22Rv1 (cell line): ENCODE data around the gene GARNL3.

Experiments used
- H3K27ac ChIP-seq: fragments of 450-650 bp; 2 replicates; pipeline ENCODE4 v1.5.1; 2017
- ZFX ChIP-seq: fragments of 450-650 bp; IDR thresholded peaks from 2 replicates; pipeline ENCODE4 v1.6.1; 2017; ENCODE audit warnings: antibody characterized with exemption, borderline replicate concordance
- TF ChIP-seq, protein P1 (sequence below): fragments of 450-650 bp; IDR thresholded peaks from 2 replicates; pipeline ENCODE4 v1.5.1; 2017; ENCODE audit warnings: mild to moderate bottlenecking

Gene GARNL3

DNA sequence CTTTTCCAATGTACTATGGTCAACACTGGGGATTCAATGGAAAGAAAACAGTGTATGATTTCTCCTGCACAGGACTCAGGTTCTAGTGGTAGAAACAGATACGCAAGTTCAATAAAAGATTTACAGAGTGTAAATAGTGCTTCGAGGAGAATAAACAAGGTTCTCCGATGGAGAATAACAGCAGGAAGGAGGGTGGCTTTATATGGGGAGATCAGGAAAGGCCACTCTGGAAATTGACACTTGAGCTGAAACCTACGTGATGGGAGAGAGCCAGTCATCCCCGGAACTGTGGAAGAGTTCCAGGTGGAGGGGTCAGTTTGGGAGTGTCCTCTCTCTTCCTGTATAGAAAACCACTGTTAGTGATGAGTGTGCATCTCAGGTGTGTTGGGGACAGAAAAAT is 65.9 kb downstream of the GARNL3 start:
- no peak overlapping the region for H3K27ac ChIP-seq
- no peak for TF ChIP-seq ZFX
- TF ChIP-seq, protein P1, sequence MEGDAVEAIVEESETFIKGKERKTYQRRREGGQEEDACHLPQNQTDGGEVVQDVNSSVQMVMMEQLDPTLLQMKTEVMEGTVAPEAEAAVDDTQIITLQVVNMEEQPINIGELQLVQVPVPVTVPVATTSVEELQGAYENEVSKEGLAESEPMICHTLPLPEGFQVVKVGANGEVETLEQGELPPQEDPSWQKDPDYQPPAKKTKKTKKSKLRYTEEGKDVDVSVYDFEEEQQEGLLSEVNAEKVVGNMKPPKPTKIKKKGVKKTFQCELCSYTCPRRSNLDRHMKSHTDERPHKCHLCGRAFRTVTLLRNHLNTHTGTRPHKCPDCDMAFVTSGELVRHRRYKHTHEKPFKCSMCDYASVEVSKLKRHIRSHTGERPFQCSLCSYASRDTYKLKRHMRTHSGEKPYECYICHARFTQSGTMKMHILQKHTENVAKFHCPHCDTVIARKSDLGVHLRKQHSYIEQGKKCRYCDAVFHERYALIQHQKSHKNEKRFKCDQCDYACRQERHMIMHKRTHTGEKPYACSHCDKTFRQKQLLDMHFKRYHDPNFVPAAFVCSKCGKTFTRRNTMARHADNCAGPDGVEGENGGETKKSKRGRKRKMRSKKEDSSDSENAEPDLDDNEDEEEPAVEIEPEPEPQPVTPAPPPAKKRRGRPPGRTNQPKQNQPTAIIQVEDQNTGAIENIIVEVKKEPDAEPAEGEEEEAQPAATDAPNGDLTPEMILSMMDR: no peak

DNA sequence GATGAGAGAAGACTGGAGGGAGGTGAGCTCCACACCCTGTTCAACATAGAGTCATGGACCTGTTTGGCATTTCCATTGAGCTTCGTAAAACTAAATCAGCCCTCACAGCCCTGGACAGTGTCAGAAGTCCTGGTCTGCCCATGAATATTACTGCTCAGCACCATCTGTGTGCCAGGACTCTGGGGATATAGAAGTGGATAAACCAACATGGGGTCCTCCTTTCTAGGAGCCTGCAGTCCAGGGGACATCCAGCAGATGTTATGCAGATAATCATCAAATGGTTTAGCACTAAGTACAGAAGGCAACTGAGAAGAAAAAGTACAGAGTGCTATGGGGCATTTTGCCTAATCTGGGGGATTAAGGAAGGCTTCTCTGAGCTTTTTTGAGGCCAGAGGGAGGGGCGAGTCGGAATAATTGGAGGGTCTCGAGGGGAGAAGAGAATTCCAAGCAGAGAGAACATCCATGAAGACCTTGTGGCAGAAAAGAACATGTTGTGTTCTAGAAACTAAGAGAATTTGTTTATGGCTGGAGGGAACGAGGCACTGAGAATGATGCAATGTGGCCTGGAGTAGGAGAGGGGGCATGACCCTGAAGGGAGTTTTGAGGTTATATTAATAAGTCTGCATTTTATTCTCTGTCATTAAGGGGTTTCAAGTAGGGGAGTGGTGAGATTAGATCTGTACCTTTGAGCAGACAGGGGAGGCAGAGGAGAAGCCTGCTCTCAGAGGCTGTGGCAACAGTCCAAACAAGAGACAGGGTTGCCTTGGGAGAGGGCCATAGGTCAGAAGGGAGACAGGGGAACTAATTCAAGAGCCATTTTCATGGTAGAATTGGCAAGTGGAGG is 68.9 kb downstream of the GARNL3 start:
- H3K27ac ChIP-seq: no peak overlapping the region
- TF ChIP-seq, protein P1: no peak

DNA sequence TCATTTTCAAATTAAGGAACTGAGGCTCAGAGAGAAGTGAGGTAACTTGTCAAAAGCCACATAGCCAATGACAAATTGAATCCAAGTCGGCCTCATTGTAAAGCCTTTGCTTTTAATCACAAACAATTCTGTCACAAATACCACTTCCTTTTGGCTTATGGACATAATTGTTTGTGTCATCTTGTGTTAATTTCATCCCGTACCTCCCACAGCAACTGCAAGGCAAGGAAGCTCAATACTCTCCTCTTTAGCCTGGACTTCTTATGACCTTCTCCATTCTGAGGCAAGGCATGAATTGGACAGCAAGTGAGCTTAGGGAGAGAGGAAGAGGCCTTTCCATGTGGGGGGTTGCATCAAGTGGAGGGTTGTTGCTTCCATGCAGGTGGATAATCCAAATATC is 70.2 kb downstream of the GARNL3 start:
- H3K27ac ChIP-seq: no peak overlapping the region
- TF ChIP-seq, protein P1: no peak
- TF ChIP-seq ZFX: no peak

DNA sequence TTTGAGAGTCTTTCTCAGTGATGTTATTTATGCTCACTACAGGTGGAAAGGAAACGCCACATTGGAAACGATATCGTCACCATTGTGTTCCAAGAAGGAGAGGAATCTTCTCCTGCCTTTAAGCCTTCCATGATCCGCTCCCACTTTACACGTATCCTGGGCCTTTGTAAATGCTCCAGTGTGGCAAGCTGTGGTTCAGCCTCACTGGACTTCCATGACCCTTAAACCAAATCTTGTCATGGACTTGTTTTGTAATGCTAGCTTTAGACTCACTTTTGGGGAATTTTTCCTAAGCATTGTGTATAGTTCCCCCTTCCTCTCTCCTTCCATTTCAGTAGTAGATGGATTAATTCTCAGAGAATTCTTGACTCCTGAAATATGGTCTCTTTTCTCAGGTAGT is 71.5 kb downstream of the GARNL3 start:
- no peak overlapping the region for H3K27ac ChIP-seq
- TF ChIP-seq ZFX: no peak
- TF ChIP-seq, protein P1: no peak

DNA sequence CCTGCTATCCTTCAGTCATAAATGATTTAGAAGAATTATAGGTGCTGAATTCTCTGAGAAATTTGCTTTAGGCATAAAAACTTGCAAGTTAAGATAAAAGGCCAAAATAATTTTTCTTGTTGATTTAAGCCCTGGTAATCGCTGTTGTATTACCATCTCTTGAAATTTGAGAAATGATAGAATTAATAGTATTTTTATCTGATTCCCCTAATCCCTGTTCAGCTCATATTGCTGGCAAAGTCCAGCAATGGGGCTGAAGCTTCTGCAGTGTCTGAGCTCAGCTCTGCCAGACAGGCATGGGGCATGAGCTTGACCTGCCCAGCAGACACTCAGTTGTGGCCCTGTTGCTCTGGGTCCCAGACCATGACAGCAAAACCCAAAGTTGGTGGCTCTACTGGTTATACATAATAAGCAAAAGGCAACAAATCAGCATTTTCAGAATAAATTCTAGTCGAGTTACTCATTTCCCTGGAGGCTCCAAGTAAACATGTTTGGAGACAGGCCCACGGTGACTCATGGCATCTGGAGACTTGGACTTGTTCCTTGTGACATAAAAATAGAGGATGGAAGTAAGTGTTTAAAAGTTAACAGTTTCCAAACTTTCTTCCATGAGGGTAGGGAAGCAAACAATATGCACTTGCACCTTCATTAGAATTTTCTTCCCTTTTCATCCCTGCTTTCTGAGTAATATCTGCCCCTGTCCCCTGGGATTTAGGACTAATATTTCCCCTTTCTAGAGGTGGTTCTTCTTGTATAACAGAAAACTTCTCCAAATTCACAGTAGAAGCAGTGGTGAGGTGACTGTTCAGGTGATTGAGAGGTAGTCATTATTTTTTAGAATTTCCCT is 72.2 kb downstream of the GARNL3 start:
- no peak overlapping the region for H3K27ac ChIP-seq
- TF ChIP-seq ZFX: no peak
- TF ChIP-seq, protein P1: no peak

DNA sequence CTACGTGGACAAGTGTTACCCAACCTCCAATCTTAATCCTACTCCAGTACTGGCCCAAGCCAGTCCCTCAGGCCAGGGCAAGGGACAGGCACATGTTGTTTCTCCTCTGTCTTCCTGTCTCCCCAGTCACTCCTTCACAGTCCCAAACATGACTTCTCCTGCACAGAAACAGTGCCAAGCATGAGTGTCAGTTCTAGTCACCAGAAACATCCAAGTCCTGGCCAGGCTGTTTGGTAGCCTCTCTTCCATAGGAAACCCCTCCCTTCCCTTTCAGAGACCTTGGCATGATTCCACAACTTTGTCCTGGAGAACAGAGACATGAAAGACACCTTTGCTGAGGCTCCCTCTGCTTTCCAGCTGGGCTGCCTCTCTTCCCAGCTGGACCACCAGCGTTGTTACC is 76.1 kb downstream of the GARNL3 start:
- H3K27ac ChIP-seq: no peak overlapping the region
- no peak for TF ChIP-seq ZFX
- TF ChIP-seq, protein P1: no peak

DNA sequence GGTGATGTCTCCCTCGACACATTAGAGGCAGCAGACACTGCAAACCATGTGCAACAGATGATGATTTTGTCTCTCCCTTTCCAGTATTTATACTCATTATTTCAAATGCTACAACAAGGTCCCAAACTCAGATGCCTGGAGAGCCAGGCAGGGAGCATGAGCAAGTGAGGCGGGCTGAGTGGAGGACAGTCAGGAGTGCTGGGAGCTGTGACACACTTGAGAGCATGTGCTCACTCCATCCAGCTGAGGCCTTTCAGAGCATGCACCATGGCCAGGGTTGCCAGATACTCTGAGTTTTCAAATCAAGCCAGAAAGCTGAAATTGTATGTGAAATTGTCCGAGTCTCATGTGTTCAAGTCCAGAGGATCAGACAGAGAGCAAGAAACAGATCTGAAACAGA is 76.6 kb downstream of the GARNL3 start:
- no peak overlapping the region for H3K27ac ChIP-seq
- TF ChIP-seq ZFX: no peak
- TF ChIP-seq, protein P1: no peak
